ENCODE results near the gene DNAAF8.
"Not testable (repeated sequence)": the region's sequence is repeated elsewhere in the genome, so short reads cannot be mapped to it uniquely, and the experiment has no call there.

DNAAF8 gene

DNA sequence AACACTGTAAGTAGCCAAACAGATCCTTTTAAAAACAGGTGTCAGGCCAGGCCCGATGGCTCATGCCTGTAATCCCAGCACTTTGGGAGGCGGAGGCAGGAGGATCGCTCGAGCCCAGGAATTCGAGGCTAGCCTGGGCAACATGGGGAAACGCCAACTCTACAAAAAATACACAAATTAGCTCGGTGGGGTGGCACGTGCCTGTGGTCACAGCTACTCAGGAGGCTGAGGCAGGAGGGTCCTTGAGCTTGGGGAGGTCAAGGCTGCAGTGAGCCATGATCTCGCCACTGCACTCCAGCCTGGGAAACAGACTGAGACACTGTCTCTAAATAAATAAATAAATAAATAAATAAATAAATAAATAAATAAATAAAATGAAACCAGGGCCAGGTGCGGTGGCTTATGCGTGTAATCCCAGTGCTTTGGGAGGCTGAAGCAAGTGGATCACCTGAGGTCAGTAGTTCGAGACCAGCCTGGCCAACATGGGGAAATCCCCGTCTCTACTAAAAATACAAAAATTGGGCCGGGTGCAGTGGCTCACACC, 50.2 kb downstream of the DNAAF8 start:
- not testable (repeated sequence) for DNase-seq

DNA sequence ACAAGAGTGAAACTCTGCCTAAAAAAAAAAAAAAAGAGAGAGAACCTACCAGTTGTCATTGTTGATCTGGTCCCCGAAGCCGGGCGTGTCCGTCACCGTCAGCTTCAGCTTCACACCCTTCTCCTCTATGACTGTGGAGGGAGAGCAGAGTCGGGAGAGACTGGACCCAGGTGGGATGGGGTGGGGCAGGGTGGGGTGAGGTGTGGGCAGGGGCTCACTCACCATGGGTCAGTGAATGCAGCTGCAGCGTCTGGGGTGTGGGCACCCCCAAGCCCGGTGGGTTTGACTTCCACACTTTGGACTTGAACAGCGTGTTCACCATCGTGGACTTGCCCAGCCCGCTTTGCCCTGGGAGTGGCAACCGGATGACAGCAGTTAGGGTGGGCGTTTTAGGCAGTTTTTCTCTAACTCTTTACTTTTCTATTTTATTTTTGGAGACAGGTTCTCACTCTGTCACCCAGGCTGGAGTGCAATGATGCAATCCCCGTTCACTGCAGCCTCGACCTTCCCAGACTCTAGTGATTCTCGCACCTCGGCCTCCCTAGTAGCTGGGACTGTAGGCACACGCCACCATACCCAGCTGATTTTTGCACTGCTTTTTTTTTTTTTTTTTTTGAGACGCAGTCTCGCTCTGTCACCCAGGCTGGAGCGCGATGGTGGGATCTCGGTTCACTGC, 51.6 kb downstream of the DNAAF8 start:
- DNase-seq, result no peak

DNA sequence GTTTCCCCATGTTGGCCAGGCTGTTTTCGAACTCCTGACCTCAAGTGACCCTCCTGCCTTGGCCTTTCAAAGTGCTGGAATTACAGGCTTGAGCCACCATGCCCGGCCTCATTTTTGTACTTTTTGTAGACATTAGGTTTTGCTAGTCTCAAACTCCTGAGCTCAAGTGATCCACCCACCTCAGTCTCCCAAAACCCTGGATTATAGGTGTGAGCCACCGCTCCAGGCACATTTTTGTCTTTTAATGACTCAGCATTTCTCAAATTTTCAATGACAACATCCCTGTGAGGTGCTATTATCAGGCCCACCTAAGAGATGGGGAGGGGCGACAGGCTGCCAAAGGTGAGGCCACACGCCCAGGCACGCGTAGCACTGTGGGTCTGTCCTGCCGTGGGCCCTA, 52.7 kb downstream of the DNAAF8 start:
- DNase-seq, result no peak

DNA sequence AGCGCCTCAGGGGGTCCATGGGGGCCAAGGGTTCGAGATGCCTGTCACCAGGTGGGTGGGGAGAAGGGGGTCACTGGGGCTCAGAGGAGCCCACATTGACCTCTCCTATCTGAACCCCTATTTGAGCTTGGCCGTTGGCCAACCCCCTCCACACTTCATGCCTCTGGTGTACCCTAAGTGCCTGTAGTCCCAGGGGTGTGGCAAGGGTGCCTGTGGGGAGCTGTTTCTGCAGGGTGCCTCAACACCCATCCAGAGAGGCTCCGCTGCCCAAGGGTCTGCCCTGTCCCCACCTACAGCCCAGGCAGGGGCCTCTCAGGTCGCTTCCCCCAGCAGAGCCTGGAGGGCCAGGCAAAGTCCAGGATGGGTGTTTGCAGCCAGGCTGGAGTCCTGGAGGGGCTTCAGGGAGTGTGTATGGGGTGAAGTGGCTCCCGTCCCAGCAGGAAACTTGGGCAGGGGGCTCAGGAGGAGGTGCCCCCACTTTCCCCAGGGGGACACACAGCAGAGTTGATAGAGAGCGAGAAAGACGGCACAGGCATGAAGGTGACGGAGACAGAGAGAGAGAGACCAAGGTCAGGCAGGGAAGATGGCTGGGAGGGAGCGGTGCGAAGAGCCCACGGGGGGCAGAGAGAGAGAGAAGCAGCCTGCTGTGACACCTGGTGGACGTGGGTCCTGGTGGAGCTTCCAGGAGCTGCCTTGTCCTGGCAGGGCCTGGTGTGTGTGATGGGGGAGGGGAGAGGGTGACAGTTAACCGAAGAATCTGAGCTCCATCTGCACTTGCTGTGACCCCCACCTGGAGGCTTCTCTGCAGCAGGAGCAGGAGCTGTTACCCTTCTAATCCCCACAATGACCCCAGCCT, 53.5 kb downstream of the DNAAF8 start, which contains the start of gene SEPTIN12:
TSS of gene SEPTIN12 (minus strand) at position 719 of the 856 bp plus-strand sequence. CDS start at position 19, 700 bp downstream.
- no peak for DNase-seq

DNA sequence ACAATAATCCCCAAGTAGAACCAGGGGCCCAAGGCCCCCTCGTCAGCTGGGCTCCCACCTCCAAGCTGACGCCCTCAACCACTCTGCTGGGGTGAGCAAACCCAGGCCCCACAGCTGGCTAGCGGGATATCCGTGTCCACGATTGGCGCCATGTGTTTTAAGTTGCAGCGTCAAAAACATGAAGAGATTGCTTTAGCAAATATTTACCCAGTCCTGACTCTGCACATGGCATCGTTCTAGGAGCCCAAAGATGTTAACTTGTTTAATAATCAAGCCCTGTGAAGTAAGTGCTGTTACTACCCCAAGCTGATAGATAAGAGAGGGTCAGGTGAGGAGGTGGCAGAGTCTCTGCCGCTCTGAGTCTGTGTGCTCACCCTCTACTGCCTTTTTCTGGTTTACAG, 54.2 kb downstream of the DNAAF8 start:
- DNase-seq, result no peak

DNA sequence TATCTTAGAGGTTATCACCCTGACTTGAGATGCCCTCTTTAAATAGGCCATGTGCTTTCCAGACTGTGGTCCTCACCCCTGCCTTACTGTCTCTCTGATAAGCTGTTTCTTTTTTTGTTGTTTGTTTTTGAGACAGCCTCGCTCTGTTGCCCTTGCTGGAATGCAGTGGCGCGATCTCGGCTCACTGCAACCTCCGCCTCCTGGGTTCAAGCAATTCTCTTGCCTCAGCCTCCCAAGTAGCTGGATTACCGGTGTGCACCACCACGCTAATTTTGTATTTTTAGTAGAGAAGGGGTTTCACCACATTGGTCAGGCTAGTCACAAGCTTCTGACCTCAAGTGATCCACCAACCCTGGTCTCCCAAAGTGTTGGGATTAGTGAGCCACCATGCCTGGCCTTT, 54.6 kb downstream of the DNAAF8 start:
- DNase-seq, result no peak

DNA sequence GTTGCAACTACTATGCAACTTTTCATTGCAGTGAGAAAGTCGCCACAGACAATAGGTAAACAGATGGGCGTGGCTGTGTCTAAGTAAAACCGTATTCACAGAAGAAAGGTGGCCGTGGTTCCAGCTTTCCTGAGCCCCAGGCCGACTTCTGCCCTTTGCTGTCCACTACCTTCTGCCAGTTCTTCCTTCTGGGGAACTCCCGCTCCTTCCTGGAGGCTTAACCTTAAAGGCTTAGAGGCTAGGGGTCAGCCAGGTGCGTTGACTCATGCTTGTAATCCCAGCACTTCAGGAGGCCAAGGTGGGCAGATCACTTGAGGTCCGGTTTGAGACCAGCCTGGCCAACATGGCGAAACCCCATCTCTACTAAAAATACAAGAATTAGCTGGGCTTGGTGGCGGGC, 55.9 kb downstream of the DNAAF8 start:
- DNase-seq, result no peak

DNA sequence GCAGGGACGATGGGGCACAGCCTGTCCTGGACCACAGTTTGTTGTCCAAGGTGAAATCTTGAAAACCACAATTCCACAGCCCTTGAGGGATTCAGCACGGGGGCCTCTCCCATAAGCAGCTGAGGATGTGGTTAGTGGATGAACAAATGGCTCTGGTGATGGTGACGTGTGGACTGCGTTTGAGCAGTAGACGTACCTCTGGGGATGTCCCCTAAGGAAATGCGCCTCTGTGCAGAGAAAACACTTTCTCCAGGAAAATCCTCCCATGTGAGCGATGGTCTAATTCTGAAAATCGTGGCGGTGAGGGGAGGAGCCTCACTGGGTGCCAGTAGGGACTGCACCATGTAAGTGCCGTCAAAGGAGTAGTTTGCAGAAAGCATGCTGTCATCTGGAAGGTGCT, 56.5 kb downstream of the DNAAF8 start:
- DNase-seq, result no peak

DNA sequence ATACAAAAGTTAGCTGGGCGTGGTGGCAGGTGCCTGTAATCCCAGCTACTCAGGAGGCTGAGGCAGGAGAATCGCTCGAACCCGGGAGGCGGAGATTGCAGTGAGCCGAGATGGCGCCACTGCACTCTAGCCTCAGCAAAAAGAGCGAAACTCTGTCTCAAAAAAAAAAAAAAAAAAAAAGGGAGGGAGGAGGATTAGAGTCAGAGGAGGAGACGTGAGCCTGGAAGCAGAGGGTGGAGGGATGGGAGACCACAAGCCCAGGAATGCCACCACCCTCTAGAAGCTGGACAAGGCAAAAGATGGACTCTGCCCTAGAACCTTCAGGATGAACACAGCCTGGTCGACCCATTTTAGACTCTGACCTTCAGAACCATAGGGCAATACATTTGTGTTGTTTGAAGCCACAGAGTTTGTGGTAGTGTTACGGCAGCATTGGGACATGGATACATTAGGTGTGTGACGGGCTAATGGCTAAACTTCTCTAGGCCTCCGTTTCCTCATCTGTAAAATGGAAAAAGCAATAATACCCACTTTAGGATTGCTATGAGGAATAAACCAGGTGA, 58.7 kb downstream of the DNAAF8 start:
- no peak for DNase-seq

DNA sequence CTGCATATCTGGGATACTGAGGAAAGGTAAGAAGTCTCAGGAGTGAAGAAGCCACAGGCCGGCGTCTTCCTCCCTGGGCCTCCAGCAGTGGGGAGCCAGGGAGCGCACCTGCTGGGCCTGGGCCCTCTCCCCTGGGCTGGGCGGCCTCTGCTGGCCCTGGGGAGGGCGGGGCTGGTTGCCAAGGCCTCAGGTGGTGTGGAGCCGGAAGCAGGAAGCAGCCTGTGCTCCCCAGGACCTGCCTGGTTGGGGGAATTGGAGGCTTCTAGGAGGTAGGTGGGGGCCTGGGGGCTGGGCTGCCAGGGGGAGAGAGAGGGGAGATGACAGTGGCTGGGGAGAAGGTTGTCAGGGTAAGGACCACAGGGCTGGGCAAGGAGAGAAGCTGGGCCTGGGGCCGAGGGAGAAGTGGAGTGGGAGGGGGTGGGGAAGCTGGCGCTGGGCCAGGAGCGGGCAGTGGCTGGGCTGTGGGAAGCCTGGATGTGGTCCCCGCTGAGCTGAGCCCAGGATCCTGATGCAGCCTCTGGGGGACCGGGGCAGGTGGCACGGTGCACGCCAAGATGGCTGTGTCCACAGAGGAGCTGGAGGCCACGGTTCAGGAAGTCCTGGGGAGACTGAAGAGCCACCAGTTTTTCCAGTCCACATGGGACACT, 61.0 kb downstream of the DNAAF8 start, which contains the start of gene SMIM22:
TSS of gene SMIM22 (plus strand) at position 189 of the 647 bp plus-strand sequence. CDS start at position 555, 366 bp downstream.
- DNase-seq, result no peak

DNA sequence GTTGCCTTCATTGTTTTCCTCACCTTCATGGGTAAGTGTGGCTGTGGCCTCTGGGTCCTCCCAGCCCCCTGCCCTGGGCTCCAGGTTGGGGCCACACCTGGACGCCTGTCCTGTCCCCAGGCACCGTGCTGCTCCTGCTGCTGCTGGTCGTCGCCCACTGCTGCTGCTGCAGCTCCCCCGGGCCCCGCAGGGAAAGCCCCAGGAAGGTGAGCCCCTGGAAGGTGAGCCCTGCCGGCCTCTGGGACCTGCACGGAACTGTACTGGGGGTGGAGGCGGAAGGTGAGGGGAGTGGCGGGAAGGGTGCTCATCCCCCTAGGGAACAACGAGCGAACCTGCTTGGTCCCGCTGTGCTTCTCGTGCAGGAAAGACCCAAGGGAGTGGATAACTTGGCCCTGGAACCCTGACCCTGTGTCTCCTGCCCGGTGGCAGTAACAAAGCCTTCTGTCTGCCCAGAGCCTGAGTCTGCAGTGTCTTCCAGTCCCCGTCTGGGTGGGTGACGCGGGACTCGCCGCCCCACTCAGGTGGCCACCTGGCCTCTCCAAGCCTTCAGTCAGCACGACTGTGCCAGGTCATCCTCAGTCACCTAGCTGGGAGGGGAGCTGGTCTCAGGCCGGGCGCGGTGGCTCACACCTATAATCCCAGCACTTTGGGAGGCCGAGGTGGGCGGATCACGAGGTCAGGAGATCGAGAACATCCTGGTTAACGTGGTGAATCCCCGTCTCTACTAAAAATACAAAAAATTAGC, 61.7 kb downstream of the DNAAF8 start:
- DNase-seq, result no peak

DNA sequence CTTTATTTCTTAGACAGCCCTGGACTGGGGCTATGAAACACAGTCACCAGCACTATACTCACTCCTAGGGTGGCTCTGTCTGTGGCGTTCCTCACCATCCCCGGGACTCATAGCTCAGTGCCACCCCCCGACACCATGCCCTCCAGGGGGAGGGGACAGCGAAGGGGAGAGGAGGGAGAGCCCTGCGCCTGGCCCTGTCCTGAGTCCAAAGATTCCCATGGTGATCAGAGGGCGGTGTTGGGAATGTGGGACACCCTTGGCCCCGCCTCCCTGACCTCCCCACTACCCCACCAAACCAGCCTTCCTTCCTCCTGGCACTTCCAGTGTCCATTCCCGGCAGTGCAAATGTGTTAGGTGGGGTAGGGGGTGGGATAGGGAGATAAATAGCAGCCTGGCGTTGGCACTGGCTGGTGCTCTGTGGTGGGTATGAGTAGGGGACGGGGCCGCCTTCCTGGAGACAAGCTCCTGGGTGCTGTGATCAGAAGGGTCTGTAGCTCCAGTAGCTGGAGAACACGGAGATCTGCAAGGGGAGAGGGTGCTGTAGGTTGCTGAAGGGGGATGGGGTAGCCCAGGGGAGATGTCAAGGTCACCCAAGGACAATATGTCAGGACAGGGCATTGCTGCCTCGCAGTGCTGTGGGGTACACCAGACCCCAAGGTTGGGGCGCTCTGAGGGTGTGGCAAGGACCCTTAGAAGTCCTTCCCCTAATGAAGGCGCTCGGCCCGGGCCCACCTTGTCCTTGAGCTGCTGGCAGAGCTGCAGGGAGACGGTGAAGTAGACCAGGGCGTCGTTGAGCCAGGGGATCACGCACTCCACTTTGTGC, 62.9 kb downstream of the DNAAF8 start:
- no peak for DNase-seq

DNA sequence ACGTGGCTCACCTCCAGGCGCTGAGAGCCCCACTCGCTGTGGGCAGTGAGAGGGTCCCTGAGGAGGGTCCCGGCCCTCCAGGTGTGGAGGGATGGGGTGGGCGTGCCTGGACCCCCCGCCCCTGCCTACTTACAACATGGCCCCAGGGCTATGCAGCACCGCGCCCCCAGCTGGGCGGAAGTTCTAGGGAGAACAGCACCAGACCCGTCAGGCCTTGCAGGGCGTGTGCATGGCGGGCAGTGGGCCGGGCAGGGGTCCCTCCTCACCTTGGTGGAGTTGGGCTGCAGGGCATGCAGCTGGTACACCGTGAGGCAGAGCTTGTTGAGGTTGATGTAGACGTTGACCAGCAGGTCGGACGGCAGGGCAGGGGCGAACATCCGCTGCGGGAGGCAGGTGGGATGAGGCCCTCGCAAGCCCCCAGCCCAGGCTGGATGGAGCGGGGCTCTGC, 63.5 kb downstream of the DNAAF8 start:
- no peak for DNase-seq

DNA sequence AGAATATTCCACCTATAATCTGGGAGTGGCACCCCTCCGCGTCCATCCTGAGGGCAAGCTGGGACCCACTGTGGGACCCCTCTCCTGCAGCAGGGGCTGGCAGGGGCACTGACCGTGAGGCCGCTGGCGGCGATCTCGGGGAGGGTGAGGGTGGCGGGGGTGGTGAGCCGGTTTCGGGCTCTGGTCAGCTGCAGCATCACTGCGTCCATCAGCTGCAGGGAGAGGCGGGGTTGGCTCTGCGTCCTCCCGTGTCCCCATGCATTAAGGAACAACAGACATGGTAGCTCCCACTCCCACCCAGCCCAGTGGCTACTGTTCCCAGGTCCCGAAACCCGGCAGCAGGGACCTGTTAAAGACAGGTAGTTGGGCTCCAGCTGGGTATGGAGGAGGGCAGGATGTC, 64.1 kb downstream of the DNAAF8 start:
- no peak for DNase-seq
